Dermis lymphatic vessel endothelial cell (primary cell): ENCODE results near the gene SOD2. TPM values are rescaled to one million over a fixed set of nuclear protein-coding genes. Genes with fewer than 3 reads are reported as not detected.

Experiments
- total RNA-seq: library from RNA; depleted of rRNA; stranded (reverse); fragments of >200 nt; gene quantifications from 2 replicates; pipeline ENCODE4 v1.2.1, GENCODE V29; 2014

SOD2 gene
- 56.7 and 541 TPM in 2 replicates for total RNA-seq

GRCh38 chr6:159693128-159693893, at the start of gene SOD2:
Gene SOD2, minus strand, starts transcription at chr6:159693241. Its CDS starts 74 bp downstream, at chr6:159693167.

GRCh38 chr6:159726918-159727716, 34.1 kb upstream of the SOD2 start, which contains the start of gene WTAP:
Gene WTAP, plus strand, starts transcription at chr6:159727506. Its CDS starts 8,760 bp downstream, at chr6:159736266.

Other genes with a start within 250 kb of the SOD2 start
- gene WTAP, start 34.3 kb upstream of the SOD2 start, total RNA-seq = 92.8 and 97.9 TPM in 2 replicates
- 23.3 and 33.4 TPM in 2 replicates for gene ACAT2, start 68.8 kb upstream of the SOD2 start, total RNA-seq
- gene TCP1, start 96.4 kb upstream of the SOD2 start, total RNA-seq = 237 and 350 TPM in 2 replicates
- gene MRPL18, start 97.2 kb upstream of the SOD2 start, total RNA-seq = 40.5 and 52.6 TPM in 2 replicates
- not detected in 2 replicates for gene PNLDC1, start 107.0 kb upstream of the SOD2 start, total RNA-seq
- not detected in 2 replicates for gene MAS1, start 197.7 kb upstream of the SOD2 start, total RNA-seq